HFFc6 (cell line): Measurements from ENCODE around the gene PTPRN2. TPM values are rescaled to one million over a fixed set of nuclear protein-coding genes. Genes with fewer than 3 reads are reported as not detected.

Experiments
- DNase-seq: peaks from one replicate; pipeline ENCODE4 v3.0.0-alpha.2; 2018
- H3K27ac Mint-ChIP-seq: 2 replicates; pipeline ENCODE4 v1.8.0; 2020; ENCODE audit warnings: mild to moderate bottlenecking, mixed read lengths
- H3K27me3 Mint-ChIP-seq: 2 replicates; pipeline ENCODE4 v1.8.0; 2021; ENCODE audit warnings: mild to moderate bottlenecking, moderate library complexity, mixed read lengths; ENCODE audit not compliant: insufficient read depth
- H3K36me3 Mint-ChIP-seq: 2 replicates; pipeline ENCODE4 v1.8.0; 2021; ENCODE audit warnings: low read depth, mixed read lengths
- H3K4me1 Mint-ChIP-seq: 2 replicates; pipeline ENCODE4 v1.8.0; 2020; ENCODE audit warnings: low read depth, mixed read lengths
- H3K4me3 Mint-ChIP-seq: 2 replicates; pipeline ENCODE4 v1.8.0; 2020; ENCODE audit warnings: mild to moderate bottlenecking, moderate library complexity, mixed read lengths
- H3K9me3 Mint-ChIP-seq: 2 replicates; pipeline ENCODE4 v1.8.0; 2020; ENCODE audit warnings: mild to moderate bottlenecking, mixed read lengths
- total RNA-seq, 6 experiments: library from RNA; stranded (reverse); fragmentation: NEBNext Ultra II Directional; extraction: Animal tissue kit (Norgen Biotek cat#: 25700); gene quantifications; 2 replicates in 1 of 6; 3 replicates in 5 of 6; pipeline ENCODE4 v1.2.3, GENCODE V29; 2021
- TF ChIP-seq, protein P1 (sequence below): fragments of 200-600 bp; sonication (generic); IDR thresholded peaks from 2 replicates; pipeline ENCODE4 v1.5.0; 2021; ENCODE audit warnings: antibody characterized with exemption, mild to moderate bottlenecking

The PTPRN2 gene
- total RNA-seq, 6 experiments from 2014 or later = 0.05 to 0.27 (median 0.23) TPM

DNA sequence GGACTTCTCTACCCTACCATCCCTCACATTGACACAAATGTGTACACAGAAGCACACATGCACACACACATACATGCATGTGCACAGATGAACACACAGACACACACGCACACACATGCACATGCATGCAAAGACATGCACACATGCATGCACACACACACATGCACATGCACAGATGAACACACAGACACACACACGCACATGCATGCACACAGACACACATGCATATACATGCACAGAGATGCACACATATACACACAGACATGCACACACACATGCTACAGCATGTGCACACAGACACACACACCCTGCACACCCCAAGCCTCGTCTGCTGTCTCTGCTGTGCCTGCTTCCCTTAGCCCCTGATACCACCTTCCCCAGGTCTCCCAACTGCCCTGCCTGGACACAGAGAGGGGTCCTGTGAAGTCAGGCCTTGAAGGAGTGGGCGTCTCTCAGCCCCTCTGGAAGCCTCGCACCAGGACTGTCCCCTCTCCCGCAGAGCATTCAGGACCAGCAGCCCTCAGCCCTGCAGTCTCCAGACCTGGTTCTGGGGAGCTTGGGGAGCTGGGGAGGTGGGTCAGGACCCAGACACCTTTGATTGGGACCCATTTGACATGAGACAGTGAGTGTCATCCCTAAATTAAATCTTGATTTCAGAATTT lies 1069.0 kb downstream of the PTPRN2 start:
- no peak for DNase-seq
- Mint-ChIP-seq H3K4me1 (no peaks in the 10 kb centered on the region), H3K27ac (no peak overlapping the region), H3K4me3 (no peak overlapping the region), H3K9me3 (peaks cover 4% of the 10 kb centered on the region; the same call in 1 of the 2 replicates), H3K27me3 (peaks cover 25% of the 10 kb centered on the region), H3K36me3 (no peaks in the 10 kb centered on the region)
- TF ChIP-seq, protein P1, sequence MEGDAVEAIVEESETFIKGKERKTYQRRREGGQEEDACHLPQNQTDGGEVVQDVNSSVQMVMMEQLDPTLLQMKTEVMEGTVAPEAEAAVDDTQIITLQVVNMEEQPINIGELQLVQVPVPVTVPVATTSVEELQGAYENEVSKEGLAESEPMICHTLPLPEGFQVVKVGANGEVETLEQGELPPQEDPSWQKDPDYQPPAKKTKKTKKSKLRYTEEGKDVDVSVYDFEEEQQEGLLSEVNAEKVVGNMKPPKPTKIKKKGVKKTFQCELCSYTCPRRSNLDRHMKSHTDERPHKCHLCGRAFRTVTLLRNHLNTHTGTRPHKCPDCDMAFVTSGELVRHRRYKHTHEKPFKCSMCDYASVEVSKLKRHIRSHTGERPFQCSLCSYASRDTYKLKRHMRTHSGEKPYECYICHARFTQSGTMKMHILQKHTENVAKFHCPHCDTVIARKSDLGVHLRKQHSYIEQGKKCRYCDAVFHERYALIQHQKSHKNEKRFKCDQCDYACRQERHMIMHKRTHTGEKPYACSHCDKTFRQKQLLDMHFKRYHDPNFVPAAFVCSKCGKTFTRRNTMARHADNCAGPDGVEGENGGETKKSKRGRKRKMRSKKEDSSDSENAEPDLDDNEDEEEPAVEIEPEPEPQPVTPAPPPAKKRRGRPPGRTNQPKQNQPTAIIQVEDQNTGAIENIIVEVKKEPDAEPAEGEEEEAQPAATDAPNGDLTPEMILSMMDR = no peak

DNA sequence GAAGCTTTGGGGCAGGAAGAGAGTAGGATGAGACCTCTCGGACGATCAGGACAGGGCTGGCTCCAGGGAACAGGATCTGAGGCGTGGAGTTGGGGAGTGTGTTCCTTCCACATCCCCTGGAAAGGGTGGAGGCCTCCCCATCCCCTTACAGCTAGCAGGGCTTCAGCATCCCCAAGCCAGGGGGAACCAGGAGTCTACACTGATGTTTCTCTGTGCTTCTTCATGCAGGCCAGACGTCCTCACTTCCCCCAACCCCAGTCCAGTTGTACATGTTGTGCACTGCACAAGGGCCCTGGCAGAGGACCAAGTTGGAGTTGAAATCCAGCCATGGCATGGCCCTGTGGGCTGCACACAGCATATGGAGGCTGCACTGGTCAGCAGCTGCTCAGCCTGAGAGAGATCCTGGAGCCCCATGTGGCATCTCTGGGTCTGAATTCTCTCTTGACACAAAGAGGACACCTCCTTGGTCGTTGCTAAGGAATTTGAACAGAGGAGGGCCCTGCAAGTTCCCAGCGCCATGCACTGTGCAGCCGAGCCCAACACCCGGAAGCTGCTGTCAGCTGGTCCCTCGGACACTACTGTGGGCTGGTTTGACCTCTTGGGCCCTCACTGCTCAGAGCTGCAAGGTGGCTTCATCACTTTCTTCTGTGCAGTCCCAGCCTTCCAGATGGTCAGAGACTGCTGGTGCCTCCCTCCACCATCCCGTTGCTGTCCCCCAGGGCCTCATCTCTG lies 1069.7 kb downstream of the PTPRN2 start:
- Mint-ChIP-seq H3K36me3 (no peaks in the 10 kb centered on the region), H3K27ac (no peak overlapping the region), H3K27me3 (peaks cover 25% of the 10 kb centered on the region), H3K4me1 (no peaks in the 10 kb centered on the region), H3K4me3 (no peak overlapping the region), H3K9me3 (peaks cover 4% of the 10 kb centered on the region; the same call in 1 of the 2 replicates)
- DNase-seq = no peak
- TF ChIP-seq, protein P1 = no peak

DNA sequence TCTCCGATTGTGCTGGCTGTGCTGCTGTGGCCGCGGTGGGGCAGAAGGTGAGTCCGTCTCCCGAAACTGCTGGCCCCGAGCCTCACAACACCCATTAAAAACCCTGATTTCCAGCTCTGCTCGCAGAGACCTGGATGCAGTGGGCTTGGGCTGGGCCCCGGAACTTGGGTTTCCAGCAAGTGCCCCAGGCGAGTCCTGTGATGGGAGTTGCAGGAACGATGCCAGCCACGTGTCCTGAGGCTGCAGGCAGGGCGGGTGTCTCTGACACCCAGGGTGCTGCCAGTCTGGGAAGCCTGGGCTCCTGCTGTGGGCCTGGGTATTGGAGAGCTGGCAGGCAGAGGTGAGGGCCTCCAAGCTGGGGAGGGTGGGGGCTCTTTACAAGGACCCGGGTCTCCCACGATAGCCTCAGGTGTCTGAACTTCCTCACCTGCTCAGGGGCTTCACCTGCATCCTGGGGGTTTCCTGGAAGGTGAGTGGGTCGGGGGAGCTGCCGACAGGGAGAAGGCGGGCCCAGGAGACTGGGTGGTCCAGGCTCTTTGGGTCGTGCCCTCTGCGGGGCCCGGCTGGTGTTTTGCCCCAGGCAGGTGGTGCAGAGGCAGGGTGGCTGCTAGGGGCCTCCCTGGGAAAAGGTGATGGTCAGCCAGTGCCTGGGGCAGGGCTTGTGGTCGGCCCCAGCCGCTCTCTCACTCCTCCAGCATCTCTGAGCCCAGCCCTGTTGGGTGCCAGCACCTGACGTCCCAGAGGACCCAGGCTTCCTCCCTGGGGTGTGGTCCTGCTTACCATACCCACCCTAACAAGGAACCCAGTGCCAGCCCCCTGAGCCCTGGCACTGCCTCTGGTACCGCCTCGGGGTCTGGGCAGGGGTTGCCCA lies 1070.5 kb downstream of the PTPRN2 start:
- H3K27ac Mint-ChIP-seq = no peak overlapping the region
- H3K36me3 Mint-ChIP-seq = no peaks in the 10 kb centered on the region
- peaks cover 20% of the 10 kb centered on the region for H3K27me3 Mint-ChIP-seq
- H3K4me1 Mint-ChIP-seq = no peaks in the 10 kb centered on the region
- TF ChIP-seq, protein P1 = no peak
- no peak overlapping the region for H3K4me3 Mint-ChIP-seq
- no peak for DNase-seq
- peaks cover 10% of the 10 kb centered on the region; the same call in 1 of the 2 replicates for H3K9me3 Mint-ChIP-seq

DNA sequence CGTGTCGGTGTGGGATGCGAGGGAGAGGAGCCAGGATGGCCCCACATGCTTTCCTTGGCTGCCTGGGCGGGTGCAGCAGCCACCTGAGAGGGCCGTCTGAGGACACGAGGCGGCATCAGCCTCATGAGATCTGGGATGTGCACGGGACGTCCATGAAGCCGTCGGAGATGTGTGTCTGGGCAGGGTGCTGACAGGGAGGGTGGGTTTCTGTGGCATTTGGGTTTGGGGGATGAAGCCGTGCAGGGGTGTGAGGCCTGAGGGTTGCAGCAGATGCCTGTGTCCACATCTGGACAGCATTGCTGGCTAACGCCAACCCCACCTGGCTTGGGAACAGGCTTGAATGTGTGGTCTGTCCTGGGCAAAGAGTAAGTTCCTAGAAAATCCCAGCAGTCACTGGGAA lies 1071.3 kb downstream of the PTPRN2 start:
- DNase-seq = no peak
- TF ChIP-seq, protein P1 = no peak
- Mint-ChIP-seq H3K27me3 (peaks cover 20% of the 10 kb centered on the region), H3K9me3 (peaks cover 10% of the 10 kb centered on the region; the same call in 1 of the 2 replicates), H3K36me3 (no peaks in the 10 kb centered on the region), H3K4me1 (no peaks in the 10 kb centered on the region), H3K4me3 (no peak overlapping the region), H3K27ac (no peak overlapping the region)

DNA sequence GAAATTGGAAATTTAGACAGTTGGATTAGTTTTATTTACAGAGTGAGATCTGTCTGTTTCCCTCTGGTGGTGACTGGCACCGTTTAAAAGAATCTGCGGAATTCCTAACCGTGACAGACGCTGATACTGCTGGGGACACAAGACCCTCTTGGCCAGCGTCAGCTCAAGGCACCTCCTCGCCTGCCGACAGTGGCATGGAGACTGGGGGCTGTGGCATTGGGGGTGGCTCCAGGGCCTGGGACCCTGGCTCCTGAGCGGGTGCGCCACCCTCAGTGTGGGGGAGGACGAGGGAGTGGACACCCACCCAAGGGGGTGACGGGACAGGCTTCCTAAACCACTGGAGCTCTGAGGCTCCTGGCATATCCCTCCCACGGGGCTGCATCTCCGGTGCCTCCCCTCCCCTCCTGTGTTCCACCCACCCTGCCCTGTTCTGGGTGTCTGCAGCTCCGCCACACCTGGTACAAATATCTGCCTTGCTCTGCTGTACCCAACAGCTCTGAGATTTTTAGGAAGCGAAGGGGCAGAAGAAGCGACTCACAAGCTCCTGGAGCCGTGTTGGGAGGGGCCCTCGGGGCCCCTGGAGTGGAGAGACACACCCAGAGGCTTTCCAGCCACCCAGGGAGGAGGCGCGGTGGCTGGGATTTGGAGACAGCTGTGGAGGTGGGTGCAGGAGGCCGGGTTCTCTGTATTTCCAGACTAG lies 1072.1 kb downstream of the PTPRN2 start:
- no peak for DNase-seq
- H3K4me3 Mint-ChIP-seq = no peak overlapping the region
- TF ChIP-seq, protein P1 = no peak
- no peak overlapping the region for H3K27ac Mint-ChIP-seq
- no peaks in the 10 kb centered on the region for H3K4me1 Mint-ChIP-seq
- no peaks in the 10 kb centered on the region for H3K36me3 Mint-ChIP-seq
- H3K27me3 Mint-ChIP-seq = peaks cover 20% of the 10 kb centered on the region
- peaks cover 10% of the 10 kb centered on the region; the same call in 1 of the 2 replicates for H3K9me3 Mint-ChIP-seq
